Measurements from ENCODE around the gene PLCB1.
"Not testable (repeated sequence)": the region's sequence is repeated elsewhere in the genome, so short reads cannot be mapped to it uniquely, and the experiment has no call there.

PLCB1 gene

DNA sequence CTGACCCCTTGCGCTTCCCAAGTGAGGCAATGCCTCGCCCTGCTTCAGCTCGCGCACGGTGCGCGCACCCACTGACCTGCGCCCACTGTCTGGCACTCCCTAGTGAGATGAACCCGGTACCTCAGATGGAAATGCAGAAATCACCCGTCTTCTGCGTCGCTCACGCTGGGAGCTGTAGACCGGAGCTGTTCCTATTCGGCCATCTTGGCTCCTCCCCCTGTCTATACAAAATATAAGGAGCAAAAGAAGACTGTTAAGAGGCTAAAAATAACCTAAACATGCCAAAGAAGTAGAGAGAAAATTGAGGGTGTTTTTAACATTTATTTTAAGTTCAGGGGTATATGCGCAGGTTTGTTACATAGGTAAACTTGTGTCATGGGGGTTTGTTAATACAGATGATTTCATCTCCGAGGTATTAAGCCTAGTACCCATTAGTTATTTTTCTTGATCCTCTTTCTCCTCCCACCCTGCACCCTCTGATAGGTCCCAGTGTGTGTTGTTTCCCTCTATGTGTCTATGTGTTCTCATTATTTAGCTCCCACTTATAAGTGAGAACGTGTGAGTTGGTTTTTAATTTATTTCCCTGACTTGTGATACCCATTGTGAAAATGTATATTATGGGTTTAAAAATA is 469.0 kb downstream of the PLCB1 start:
- not testable (repeated sequence) for H4K12ac ChIP-seq (ENCODE audit: low read depth, low read length); H3K4ac ChIP-seq (ENCODE audit: low read depth, low read length); H3K4me2 ChIP-seq (ENCODE audit: low read length); H3K14ac ChIP-seq (ENCODE audit: low read length); H3K27ac ChIP-seq (ENCODE audit: low read depth, low read length); H2BK120ac ChIP-seq (ENCODE audit: insufficient read depth, low read length, poor library complexity); H3K9ac ChIP-seq (ENCODE audit: low read length); H2BK12ac ChIP-seq (ENCODE audit: low read length); H3K79me1 ChIP-seq (ENCODE audit: low read length); H3K79me2 ChIP-seq (ENCODE audit: control insufficient read depth, insufficient read depth, low read length, poor library complexity); H3K27me3 ChIP-seq (ENCODE audit: insufficient read depth, low read length); H2AK5ac ChIP-seq (ENCODE audit: low read length); H3K36me3 ChIP-seq (ENCODE audit: control insufficient read depth in 1 of 2, insufficient read depth in 2 of 2, low read length in 2 of 2); H3K4me3 ChIP-seq (ENCODE audit: low read depth, low read length); H2AFZ ChIP-seq (ENCODE audit: insufficient read depth, low read length, poor library complexity); H3K4me1 ChIP-seq (ENCODE audit: control insufficient read depth in 1 of 2, insufficient read depth in 2 of 2, low read length in 2 of 2); H3K18ac ChIP-seq (ENCODE audit: low read length); H4K91ac ChIP-seq (ENCODE audit: low read depth, low read length); H3K23ac ChIP-seq (ENCODE audit: low read length); H3K9me3 ChIP-seq (ENCODE audit: insufficient read depth, low read depth, low read length); H2BK5ac ChIP-seq (ENCODE audit: low read depth, low read length, poor library complexity); H4K8ac ChIP-seq (ENCODE audit: low read depth, low read length)
- peak in 1 of 2 donors; percentile 19 for DNase-seq
- no CpG with 5 or more reads among the region's 18 CpGs for WGBS (ENCODE audit: extremely low coverage, insufficient coverage, insufficient read length)

DNA sequence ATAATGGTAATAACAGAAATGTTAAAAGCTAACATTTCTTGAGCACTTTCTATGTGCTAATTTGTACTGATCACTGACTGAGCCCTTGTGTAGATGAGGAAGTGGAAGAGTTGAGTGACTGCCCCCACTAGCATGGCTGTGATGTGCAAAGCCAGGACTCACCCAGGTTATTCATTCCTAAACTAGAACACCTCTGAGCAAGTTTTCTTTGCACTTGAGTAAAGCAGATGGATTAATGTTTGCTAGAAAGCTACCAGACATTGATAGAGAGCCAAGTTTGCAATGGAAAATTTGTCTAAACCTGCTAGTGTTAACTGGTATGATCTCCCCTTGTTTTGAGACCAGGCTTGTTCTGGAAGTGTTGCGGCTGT is 469.5 kb downstream of the PLCB1 start:
- H3K14ac ChIP-seq (ENCODE audit: low read length): no peak overlapping the region
- H3K18ac ChIP-seq (ENCODE audit: low read length): no peak overlapping the region
- no peak overlapping the region for H2BK12ac ChIP-seq (ENCODE audit: low read length)
- H3K79me2 ChIP-seq (ENCODE audit: control insufficient read depth, insufficient read depth, low read length, poor library complexity): no peaks in the 10 kb centered on the region
- no peaks in the 10 kb centered on the region for H3K79me1 ChIP-seq (ENCODE audit: low read length)
- H2AK5ac ChIP-seq (ENCODE audit: low read length): no peak overlapping the region
- no peak overlapping the region for H3K4me3 ChIP-seq (ENCODE audit: low read depth, low read length)
- H3K4ac ChIP-seq (ENCODE audit: low read depth, low read length): no peak overlapping the region
- no CpG with 5 or more reads among the region's 1 CpG for WGBS (ENCODE audit: extremely low coverage, insufficient coverage, insufficient read length)
- no peaks in the 10 kb centered on the region for H3K27me3 ChIP-seq (ENCODE audit: insufficient read depth, low read length)
- H4K8ac ChIP-seq (ENCODE audit: low read depth, low read length): no peak overlapping the region
- DNase-seq: no peak
- no peak overlapping the region for H4K12ac ChIP-seq (ENCODE audit: low read depth, low read length)
- H3K4me2 ChIP-seq (ENCODE audit: low read length): no peak overlapping the region
- H3K9me3 ChIP-seq (ENCODE audit: insufficient read depth, low read depth, low read length): no peaks in the 10 kb centered on the region
- H3K23ac ChIP-seq (ENCODE audit: low read length): no peak overlapping the region
- no peak overlapping the region for H3K27ac ChIP-seq (ENCODE audit: low read depth, low read length)
- H3K36me3 ChIP-seq (ENCODE audit: control insufficient read depth in 1 of 2, insufficient read depth in 2 of 2, low read length in 2 of 2): no peaks in the 10 kb centered on the region
- no peak overlapping the region for H4K91ac ChIP-seq (ENCODE audit: low read depth, low read length)
- H3K4me1 ChIP-seq (ENCODE audit: control insufficient read depth in 1 of 2, insufficient read depth in 2 of 2, low read length in 2 of 2): no peaks in the 10 kb centered on the region
- no peak overlapping the region for H2BK120ac ChIP-seq (ENCODE audit: insufficient read depth, low read length, poor library complexity)
- no peak overlapping the region for H2AFZ ChIP-seq (ENCODE audit: insufficient read depth, low read length, poor library complexity)
- H2BK5ac ChIP-seq (ENCODE audit: low read depth, low read length, poor library complexity): no peak overlapping the region
- H3K9ac ChIP-seq (ENCODE audit: low read length): no peak overlapping the region

- H3K18ac ChIP-seq (ENCODE audit: low read length): no peak overlapping the region
- WGBS (ENCODE audit: extremely low coverage, insufficient coverage, insufficient read length): no CpG with 5 or more reads among the region's 3 CpGs
These were observed 470.5 kb downstream of the PLCB1 start for GRCh38 chr20:8602389-8603116.

DNA sequence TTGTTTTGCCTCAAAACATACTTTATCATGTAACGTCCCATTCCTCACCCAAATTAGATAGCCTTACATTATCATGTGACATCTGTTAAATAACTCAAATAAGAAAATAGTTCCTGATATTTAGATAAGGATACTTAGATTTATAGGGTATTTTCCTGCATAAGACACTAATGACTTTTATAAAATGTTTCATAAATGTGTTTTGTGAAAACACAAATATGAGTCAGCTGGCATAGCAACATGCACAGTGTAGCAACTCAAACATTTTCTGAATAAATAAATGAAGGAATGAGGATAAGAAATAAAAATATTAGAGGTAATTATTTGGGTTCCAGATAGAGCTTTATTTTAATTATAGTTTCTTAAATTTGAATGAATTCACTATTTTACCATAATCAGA is 476.4 kb downstream of the PLCB1 start:
- Histone ChIP-seq H4K12ac (ENCODE audit: low read depth, low read length) (no peak overlapping the region), H3K79me2 (ENCODE audit: control insufficient read depth, insufficient read depth, low read length, poor library complexity) (no peaks in the 10 kb centered on the region), H3K9ac (ENCODE audit: low read length) (no peak overlapping the region), H3K9me3 (ENCODE audit: insufficient read depth, low read depth, low read length) (peaks cover 2% of the 10 kb centered on the region), H3K79me1 (ENCODE audit: low read length) (no peaks in the 10 kb centered on the region), H2AK5ac (ENCODE audit: low read length) (no peak overlapping the region), H3K4me1 (ENCODE audit: control insufficient read depth in 1 of 2, insufficient read depth in 2 of 2, low read length in 2 of 2) (no peaks in the 10 kb centered on the region), H3K14ac (ENCODE audit: low read length) (no peak overlapping the region), H2BK5ac (ENCODE audit: low read depth, low read length, poor library complexity) (no peak overlapping the region), H3K23ac (ENCODE audit: low read length) (no peak overlapping the region), H3K27ac (ENCODE audit: low read depth, low read length) (no peak overlapping the region), H3K4ac (ENCODE audit: low read depth, low read length) (no peak overlapping the region), H2AFZ (ENCODE audit: insufficient read depth, low read length, poor library complexity) (no peak overlapping the region), H2BK12ac (ENCODE audit: low read length) (no peak overlapping the region), H3K4me2 (ENCODE audit: low read length) (no peak overlapping the region), H2BK120ac (ENCODE audit: insufficient read depth, low read length, poor library complexity) (no peak overlapping the region), H3K36me3 (ENCODE audit: control insufficient read depth in 1 of 2, insufficient read depth in 2 of 2, low read length in 2 of 2) (no peaks in the 10 kb centered on the region), H3K18ac (ENCODE audit: low read length) (no peak overlapping the region), H4K8ac (ENCODE audit: low read depth, low read length) (no peak overlapping the region), H3K4me3 (ENCODE audit: low read depth, low read length) (no peak overlapping the region), H4K91ac (ENCODE audit: low read depth, low read length) (no peak overlapping the region), H3K27me3 (ENCODE audit: insufficient read depth, low read length) (no peaks in the 10 kb centered on the region)
- no peak for DNase-seq
- no CpG with 5 or more reads among the region's 1 CpG for WGBS (ENCODE audit: extremely low coverage, insufficient coverage, insufficient read length)

More at GRCh38 chr20:8602389-8603116, 470.5 kb downstream of the PLCB1 start:
- H3K23ac ChIP-seq (ENCODE audit: low read length): no peak overlapping the region
- no peak overlapping the region for H4K91ac ChIP-seq (ENCODE audit: low read depth, low read length)
- H2BK12ac ChIP-seq (ENCODE audit: low read length): no peak overlapping the region
- H3K4me1 ChIP-seq (ENCODE audit: control insufficient read depth in 1 of 2, insufficient read depth in 2 of 2, low read length in 2 of 2): no peaks in the 10 kb centered on the region
- H2AFZ ChIP-seq (ENCODE audit: insufficient read depth, low read length, poor library complexity): no peak overlapping the region
- no peak overlapping the region for H4K8ac ChIP-seq (ENCODE audit: low read depth, low read length)
- H3K4me3 ChIP-seq (ENCODE audit: low read depth, low read length): no peak overlapping the region
- H4K12ac ChIP-seq (ENCODE audit: low read depth, low read length): no peak overlapping the region
- no peaks in the 10 kb centered on the region for H3K79me1 ChIP-seq (ENCODE audit: low read length)
- no peak overlapping the region for H3K9ac ChIP-seq (ENCODE audit: low read length)
- H3K4ac ChIP-seq (ENCODE audit: low read depth, low read length): no peak overlapping the region
- H3K4me2 ChIP-seq (ENCODE audit: low read length): no peak overlapping the region
- no peaks in the 10 kb centered on the region for H3K36me3 ChIP-seq (ENCODE audit: control insufficient read depth in 1 of 2, insufficient read depth in 2 of 2, low read length in 2 of 2)
- no peaks in the 10 kb centered on the region for H3K27me3 ChIP-seq (ENCODE audit: insufficient read depth, low read length)
- no peak overlapping the region for H2BK5ac ChIP-seq (ENCODE audit: low read depth, low read length, poor library complexity)
- no peak overlapping the region for H3K27ac ChIP-seq (ENCODE audit: low read depth, low read length)
- H2BK120ac ChIP-seq (ENCODE audit: insufficient read depth, low read length, poor library complexity): no peak overlapping the region
- H2AK5ac ChIP-seq (ENCODE audit: low read length): no peak overlapping the region
- H3K79me2 ChIP-seq (ENCODE audit: control insufficient read depth, insufficient read depth, low read length, poor library complexity): no peaks in the 10 kb centered on the region
- no peak overlapping the region for H3K14ac ChIP-seq (ENCODE audit: low read length)
- H3K9me3 ChIP-seq (ENCODE audit: insufficient read depth, low read depth, low read length): no peaks in the 10 kb centered on the region
- no peak for DNase-seq

All from trophoblast cell (in vitro differentiated cells and primary cell).